Smooth muscle cell (in vitro differentiated cells): ENCODE data around the gene HEATR5A. TPM values are rescaled to one million over a fixed set of nuclear protein-coding genes. Genes with fewer than 3 reads are reported as not detected.

Experiments used
- DNase-seq: peaks from one replicate; lab custom pipeline; 2025; ENCODE audit not compliant: unreplicated experiment; lab: John Stamatoyannopoulos, UW
- H2AFZ ChIP-seq: fragments of 200-600 bp; sonication (generic); 2 replicates; pipeline ENCODE4 v1.6.0; 2016; ENCODE audit warnings: antibody characterized with exemption, low read depth, mild to moderate bottlenecking
- H3F3A ChIP-seq: fragments of 200-600 bp; sonication (generic); 2 replicates; pipeline ENCODE4 v1.6.0; 2017; ENCODE audit warnings: antibody characterized with exemption, low read depth
- H3K27ac ChIP-seq: fragments of 200-600 bp; sonication (generic); 2 replicates; pipeline ENCODE4 v1.5.1; 2016; ENCODE audit warnings: low read depth, mild to moderate bottlenecking
- H3K27me3 ChIP-seq: fragments of 200-600 bp; sonication (generic); 2 replicates; pipeline ENCODE4 v1.6.1; 2016; ENCODE audit warnings: low read depth, mild to moderate bottlenecking
- H3K36me3 ChIP-seq: fragments of 200-600 bp; sonication (generic); 2 replicates; pipeline ENCODE4 v1.5.1; 2016; ENCODE audit warnings: low read depth
- H3K4me1 ChIP-seq: fragments of 200-600 bp; sonication (generic); 2 replicates; pipeline ENCODE4 v1.5.1; 2016; ENCODE audit warnings: low read depth
- H3K4me2 ChIP-seq: fragments of 200-600 bp; sonication (generic); 2 replicates; pipeline ENCODE4 v1.6.0; 2016; ENCODE audit warnings: mild to moderate bottlenecking
- H3K4me3 ChIP-seq: fragments of 200-600 bp; sonication (generic); 2 replicates; pipeline ENCODE4 v1.5.1; 2016; ENCODE audit warnings: mild to moderate bottlenecking
- H3K79me2 ChIP-seq: fragments of 200-600 bp; sonication (generic); 2 replicates; pipeline ENCODE4 v1.6.0; 2016; ENCODE audit warnings: low read depth, mild to moderate bottlenecking
- H3K9ac ChIP-seq: fragments of 200-600 bp; sonication (generic); 2 replicates; pipeline ENCODE4 v1.6.0; 2016; ENCODE audit warnings: low read depth
- H3K9me3 ChIP-seq: fragments of 200-600 bp; sonication (generic); replicated peaks from 2 replicates; pipeline ENCODE4 v1.5.1; 2016; ENCODE audit warnings: low read depth
- H4K20me1 ChIP-seq: fragments of 200-600 bp; sonication (generic); 2 replicates; pipeline ENCODE4 v1.6.0; 2016; ENCODE audit warnings: low read depth
- WGBS: methylation state at CpG from one replicate; pipeline ENCODE4 v1.1.7; 2016; ENCODE audit warnings: low lambda C conversion rate; 5-methylcytosine and 5-hydroxymethylcytosine counted together
- polyA plus RNA-seq: library from polyadenylated mRNA; unstranded; fragments of >200 nt; fragmentation: Nextera tagmentation; extraction: Ambion mirVana; gene quantifications from 2 replicates; pipeline ENCODE4 v1.2.1, GENCODE V29; 2016
- total RNA-seq: library from RNA; depleted of rRNA; stranded (reverse); fragments of >200 nt; gene quantifications from 2 replicates; pipeline ENCODE4 v1.2.3, GENCODE V29; 2014
- TF ChIP-seq, protein P1 (sequence below): fragments of 200-600 bp; sonication (generic); IDR thresholded peaks from 2 replicates; pipeline ENCODE4 v1.5.1; 2017; ENCODE audit warnings: borderline replicate concordance, mild to moderate bottlenecking, antibody characterized with exemption; ENCODE audit not compliant: insufficient read depth, poor library complexity, severe bottlenecking

HEATR5A gene
- total and polyA plus RNA-seq, 2 experiments from 2014 or later, result 28.5 to 49.8 TPM

DNA sequence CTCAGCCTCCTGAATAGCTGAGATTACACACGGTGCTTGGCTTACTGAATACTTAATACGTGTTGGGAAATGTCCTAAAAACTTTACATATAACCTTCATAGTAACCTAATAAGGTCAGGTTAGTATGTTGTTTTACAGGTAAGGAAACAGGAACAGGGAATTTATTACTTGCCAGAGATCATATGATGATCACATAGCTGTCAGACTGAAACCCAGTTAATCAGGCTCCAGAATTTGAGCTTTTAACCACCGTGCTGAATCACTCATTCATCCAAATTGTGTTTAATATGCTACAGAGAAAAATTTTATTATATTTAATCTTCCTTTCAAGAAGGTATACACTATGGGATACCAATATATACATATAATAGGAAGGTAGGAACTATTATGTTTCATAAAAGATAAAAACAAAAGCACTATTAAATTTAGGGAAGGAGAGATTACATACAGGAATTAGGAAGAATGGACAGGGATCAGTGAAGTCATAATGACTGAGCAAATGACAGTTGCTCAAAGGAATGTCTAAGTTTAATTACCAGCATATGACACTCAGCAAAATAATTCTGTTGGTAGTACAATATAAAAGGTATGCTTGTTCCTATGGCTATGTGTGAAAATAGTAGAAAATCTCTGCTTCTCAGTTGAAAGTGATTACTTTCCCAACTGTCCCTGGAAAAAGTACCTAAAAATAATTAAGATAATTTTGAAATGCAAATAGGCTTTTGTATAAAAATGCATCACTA lies 59.3 kb downstream of the HEATR5A start:
- Histone ChIP-seq H3K4me3 (no peak overlapping the region), H3K27me3 (no peaks in the 10 kb centered on the region), H3K4me1 (no peaks in the 10 kb centered on the region), H3K27ac (peak overlapping the region; percentile 90), H3K36me3 (peaks cover 8% of the 10 kb centered on the region), H2AFZ (no peak overlapping the region), H3K9me3 (no peaks in the 10 kb centered on the region), H4K20me1 (no peaks in the 10 kb centered on the region), H3K4me2 (no peak overlapping the region), H3F3A (peaks cover 5% of the 10 kb centered on the region), H3K79me2 (no peaks in the 10 kb centered on the region), H3K9ac (peak overlapping the region; percentile 64)
- TF ChIP-seq, protein P1, sequence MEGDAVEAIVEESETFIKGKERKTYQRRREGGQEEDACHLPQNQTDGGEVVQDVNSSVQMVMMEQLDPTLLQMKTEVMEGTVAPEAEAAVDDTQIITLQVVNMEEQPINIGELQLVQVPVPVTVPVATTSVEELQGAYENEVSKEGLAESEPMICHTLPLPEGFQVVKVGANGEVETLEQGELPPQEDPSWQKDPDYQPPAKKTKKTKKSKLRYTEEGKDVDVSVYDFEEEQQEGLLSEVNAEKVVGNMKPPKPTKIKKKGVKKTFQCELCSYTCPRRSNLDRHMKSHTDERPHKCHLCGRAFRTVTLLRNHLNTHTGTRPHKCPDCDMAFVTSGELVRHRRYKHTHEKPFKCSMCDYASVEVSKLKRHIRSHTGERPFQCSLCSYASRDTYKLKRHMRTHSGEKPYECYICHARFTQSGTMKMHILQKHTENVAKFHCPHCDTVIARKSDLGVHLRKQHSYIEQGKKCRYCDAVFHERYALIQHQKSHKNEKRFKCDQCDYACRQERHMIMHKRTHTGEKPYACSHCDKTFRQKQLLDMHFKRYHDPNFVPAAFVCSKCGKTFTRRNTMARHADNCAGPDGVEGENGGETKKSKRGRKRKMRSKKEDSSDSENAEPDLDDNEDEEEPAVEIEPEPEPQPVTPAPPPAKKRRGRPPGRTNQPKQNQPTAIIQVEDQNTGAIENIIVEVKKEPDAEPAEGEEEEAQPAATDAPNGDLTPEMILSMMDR, result no peak
- 77% methylated on average over 3 of the region's 3 CpGs for WGBS
- no peak for DNase-seq

DNA sequence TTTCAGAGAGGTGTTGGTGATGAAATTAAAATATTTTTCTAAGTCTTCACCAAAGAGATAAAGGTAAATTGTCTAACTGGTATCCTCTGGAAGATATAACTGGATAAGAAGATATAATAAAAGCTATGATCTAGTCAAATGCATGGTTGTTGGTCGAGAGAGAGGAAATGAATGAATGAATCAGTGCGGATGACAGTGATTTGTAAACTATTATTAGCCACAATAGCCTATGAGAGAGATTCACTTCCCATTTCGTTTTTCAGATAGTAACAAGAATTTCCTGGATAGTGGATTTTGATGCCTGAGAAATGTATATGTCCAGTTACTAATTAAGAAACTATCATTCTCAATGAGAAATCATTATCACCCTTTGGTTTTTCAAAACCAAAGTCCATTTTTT lies 63.1 kb downstream of the HEATR5A start:
- Histone ChIP-seq H3K27ac (no peak overlapping the region), H2AFZ (no peak overlapping the region), H3K4me3 (no peak overlapping the region), H3K4me1 (no peaks in the 10 kb centered on the region), H4K20me1 (no peaks in the 10 kb centered on the region), H3K4me2 (no peak overlapping the region), H3K27me3 (no peaks in the 10 kb centered on the region), H3K9me3 (no peaks in the 10 kb centered on the region), H3K9ac (no peak overlapping the region), H3K36me3 (no peaks in the 10 kb centered on the region), H3K79me2 (no peaks in the 10 kb centered on the region), H3F3A (peaks cover 5% of the 10 kb centered on the region)
- DNase-seq, result no peak
- 88% methylated on average over 3 of the region's 3 CpGs for WGBS
- TF ChIP-seq, protein P1, result no peak

DNA sequence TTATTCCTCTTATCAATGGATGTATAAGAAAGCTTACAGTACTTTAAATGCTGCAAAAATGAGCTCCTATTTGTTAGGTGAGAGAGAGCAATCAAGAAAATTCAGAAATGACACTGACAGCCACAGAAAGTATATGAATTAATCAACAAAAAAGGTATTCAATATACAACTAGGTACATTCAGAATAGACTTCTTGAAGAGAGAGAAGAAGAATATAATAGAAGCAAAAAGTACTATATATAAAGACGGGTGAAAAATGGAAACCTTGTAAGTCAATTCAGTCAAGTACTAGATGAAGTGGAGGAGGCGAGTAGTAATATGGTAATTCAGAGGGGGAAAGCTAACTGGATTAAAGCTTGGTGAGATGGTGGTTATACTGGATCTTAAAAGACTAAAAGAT lies 74.3 kb downstream of the HEATR5A start:
- Histone ChIP-seq H3K9ac (no peak overlapping the region), H3K4me3 (no peak overlapping the region), H3K4me2 (no peak overlapping the region), H3K79me2 (no peaks in the 10 kb centered on the region), H3K27ac (no peak overlapping the region), H3F3A (no peaks in the 10 kb centered on the region), H3K9me3 (no peaks in the 10 kb centered on the region), H3K36me3 (peaks cover 34% of the 10 kb centered on the region), H4K20me1 (no peaks in the 10 kb centered on the region), H3K27me3 (no peaks in the 10 kb centered on the region), H3K4me1 (no peaks in the 10 kb centered on the region), H2AFZ (no peak overlapping the region)
- 95% methylated on average over 2 of the region's 2 CpGs for WGBS
- no peak for DNase-seq
- TF ChIP-seq, protein P1, result no peak

DNA sequence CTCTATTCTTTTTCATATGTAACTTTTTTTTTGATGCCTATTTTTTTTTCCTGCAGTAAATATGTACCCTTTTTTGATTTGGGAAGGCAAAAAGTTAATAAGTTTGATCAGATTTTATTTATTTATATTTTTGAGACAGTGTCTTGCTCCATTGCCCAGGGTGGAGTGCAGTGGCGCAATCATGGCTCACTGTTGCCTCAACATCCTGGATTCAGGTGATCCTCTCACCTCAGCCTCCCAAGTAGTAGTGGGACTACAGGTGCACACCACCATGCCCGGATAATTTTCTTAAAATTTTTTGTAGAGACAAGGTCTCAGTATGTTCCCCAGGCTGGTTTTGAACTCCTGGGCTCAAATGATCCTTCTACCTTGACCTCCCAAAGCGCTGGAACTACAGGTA lies 79.1 kb downstream of the HEATR5A start:
- Histone ChIP-seq H3F3A (no peaks in the 10 kb centered on the region), H3K79me2 (no peaks in the 10 kb centered on the region), H3K27ac (no peak overlapping the region), H3K9ac (no peak overlapping the region), H3K36me3 (peaks cover 29% of the 10 kb centered on the region), H3K4me1 (no peaks in the 10 kb centered on the region), H2AFZ (no peak overlapping the region), H3K9me3 (no peaks in the 10 kb centered on the region), H4K20me1 (no peaks in the 10 kb centered on the region), H3K27me3 (no peaks in the 10 kb centered on the region), H3K4me3 (no peak overlapping the region), H3K4me2 (no peak overlapping the region)
- no peak for DNase-seq
- TF ChIP-seq, protein P1, result no peak
- WGBS, result 98% methylated on average over 3 of the region's 3 CpGs
